Upper lobe of left lung (tissue), 4 donors: ENCODE data around the gene RGL3.

Experiments used
- CTCF ChIP-seq, 6 experiments: fragments of 450-650 bp in 4 of 6; fragments of 200-600 bp in 2 of 6; sonication (generic) in 2 of 6; IDR thresholded peaks; one replicate each; pipeline ENCODE4 v1.5.1; 2016 to 2019; ENCODE audit warnings: antibody characterized with exemption in 6 of 6
- EP300 ChIP-seq, 4 donors: sonication (generic); formaldehyde crosslinking; IDR thresholded peaks; one replicate each; pipeline ENCODE4 v1.5.1; 2017; ENCODE audit warnings: antibody characterized with exemption in 4 of 4, control low read depth in 2 of 4
- POLR2A ChIP-seq, 4 donors: fragments of 450-650 bp; IDR thresholded peaks; one replicate each; pipeline ENCODE4 v1.5.1; 2016 to 2017; ENCODE audit warnings: antibody characterized with exemption in 4 of 4, mild to moderate bottlenecking in 2 of 4
- POLR2AphosphoS5 ChIP-seq, 2 donors: sonication (generic); formaldehyde crosslinking; IDR thresholded peaks; one replicate each; pipeline ENCODE4 v1.5.1; 2017; ENCODE audit warnings: antibody characterized with exemption in 2 of 2

- no peak for TF ChIP-seq POLR2AphosphoS5 (IDR thresholded peaks at IDR 0.05)
- no peak for TF ChIP-seq POLR2A (IDR thresholded peaks at IDR 0.05)
- no peak for TF ChIP-seq CTCF (IDR thresholded peaks at IDR 0.05)
- no peak for TF ChIP-seq EP300 (IDR thresholded peaks at IDR 0.05)
Observed at GRCh38 chr19:11390933-11391680, 28.0 kb downstream of the RGL3 start.
